Mesenchymal stem cell (in vitro differentiated cells and primary cell): ENCODE data around the gene LKAAEAR1.

Experiments
- DNase-seq: peaks from one replicate; pipeline ENCODE4 v3.0.0-alpha.2; 2013
- H2AFZ ChIP-seq: one replicate; pipeline ENCODE4 v1.6.1; 2013; ENCODE audit warnings: low read depth, mild to moderate bottlenecking, control low read depth, inconsistent platforms, low read length, moderate library complexity
- H2AK5ac ChIP-seq: 2 replicates; pipeline ENCODE4 v1.6.1; 2013; ENCODE audit warnings: low read length, moderate library complexity, mild to moderate bottlenecking, inconsistent platforms; ENCODE audit not compliant: severe bottlenecking
- H2BK120ac ChIP-seq: one replicate; pipeline ENCODE4 v1.6.1; 2013; ENCODE audit warnings: low read depth, mild to moderate bottlenecking, inconsistent platforms, low read length, moderate library complexity
- H2BK12ac ChIP-seq, 2 experiments: one replicate each; pipeline ENCODE4 v1.6.1; 2013; ENCODE audit warnings: inconsistent platforms in 2 of 2, low read length in 2 of 2, mild to moderate bottlenecking in 2 of 2, moderate library complexity in 2 of 2, control low read depth in 1 of 2
- H2BK15ac ChIP-seq: one replicate; pipeline ENCODE4 v1.6.1; 2013; ENCODE audit warnings: mild to moderate bottlenecking, low read depth, inconsistent platforms; ENCODE audit not compliant: poor library complexity, severe bottlenecking
- H2BK5ac ChIP-seq: 2 replicates; pipeline ENCODE4 v1.6.1; 2013; ENCODE audit warnings: low read depth, mild to moderate bottlenecking, low read length, control low read depth, inconsistent platforms; ENCODE audit not compliant: poor library complexity, severe bottlenecking
- H3K14ac ChIP-seq, 2 experiments: one replicate each; pipeline ENCODE4 v1.6.1; 2013; ENCODE audit warnings: inconsistent platforms in 2 of 2, low read length in 2 of 2, control low read depth in 1 of 2, mild to moderate bottlenecking in 1 of 2, moderate library complexity in 1 of 2
- H3K18ac ChIP-seq, 2 experiments: one replicate each; pipeline ENCODE4 v1.6.1; 2013; ENCODE audit warnings: inconsistent platforms in 2 of 2, low read length in 2 of 2, control low read depth in 1 of 2, low read depth in 1 of 2, mild to moderate bottlenecking in 1 of 2
- H3K23ac ChIP-seq, 2 experiments: one replicate each; pipeline ENCODE4 v1.6.1; 2013; ENCODE audit warnings: inconsistent platforms in 2 of 2, low read length in 2 of 2, mild to moderate bottlenecking in 2 of 2, moderate library complexity in 2 of 2, control low read depth in 1 of 2
- H3K27ac ChIP-seq: 2 replicates; pipeline ENCODE4 v1.5.1; 2013; ENCODE audit warnings: mild to moderate bottlenecking, moderate library complexity, low read length, control low read depth, inconsistent platforms; ENCODE audit not compliant: poor library complexity, severe bottlenecking
- H3K27me3 ChIP-seq, 2 experiments: 2 replicates each; pipeline versions ENCODE4 v1.6.1 to v1.7.0; 2013; ENCODE audit warnings: low read length in 2 of 2, mild to moderate bottlenecking in 2 of 2, moderate library complexity in 2 of 2, control low read depth in 1 of 2, inconsistent platforms in 1 of 2; ENCODE audit not compliant: control insufficient read depth in 1 of 2, insufficient read depth in 1 of 2
- H3K36me3 ChIP-seq, 2 experiments: 2 replicates each; pipeline versions ENCODE4 v1.6.1 to v1.7.0; 2013; ENCODE audit warnings: low read length in 2 of 2, control low read depth in 1 of 2, inconsistent platforms in 1 of 2, low read depth in 1 of 2, mild to moderate bottlenecking in 1 of 2; ENCODE audit not compliant: insufficient read depth in 2 of 2, control insufficient read depth in 1 of 2
- H3K4ac ChIP-seq, 2 experiments: one replicate each; pipeline ENCODE4 v1.6.1; 2013; ENCODE audit warnings: inconsistent platforms in 2 of 2, low read length in 2 of 2, mild to moderate bottlenecking in 2 of 2, moderate library complexity in 2 of 2, control low read depth in 1 of 2, low read depth in 1 of 2
- H3K4me1 ChIP-seq: 2 replicates; pipeline ENCODE4 v1.6.1; 2013; ENCODE audit warnings: low read depth, low read length, control low read depth; ENCODE audit not compliant: control insufficient read depth, insufficient read depth
- H3K4me2 ChIP-seq: 2 replicates; pipeline ENCODE4 v1.6.1; 2013; ENCODE audit warnings: low read length, mild to moderate bottlenecking, inconsistent platforms; ENCODE audit not compliant: poor library complexity, severe bottlenecking
- H3K4me3 ChIP-seq, 2 experiments: 2 replicates each; pipeline versions ENCODE4 v1.5.1 to v1.7.0; 2013; ENCODE audit warnings: low read length in 2 of 2, mild to moderate bottlenecking in 2 of 2, control low read depth in 1 of 2, low read depth in 1 of 2; ENCODE audit not compliant: insufficient read depth in 1 of 2
- H3K79me1 ChIP-seq: replicated peaks from 2 replicates; pipeline ENCODE4 v1.6.1; 2013; ENCODE audit warnings: mild to moderate bottlenecking, control low read depth, low read length, inconsistent platforms; ENCODE audit not compliant: poor library complexity, severe bottlenecking
- H3K9ac ChIP-seq: 2 replicates; pipeline ENCODE4 v1.7.0; 2013; ENCODE audit warnings: mild to moderate bottlenecking, low read length, moderate library complexity
- H3K9me3 ChIP-seq: 2 replicates; pipeline ENCODE4 v1.7.0; 2013; ENCODE audit warnings: mild to moderate bottlenecking, low read length; ENCODE audit not compliant: control insufficient read depth
- H4K8ac ChIP-seq: one replicate; pipeline ENCODE4 v1.6.1; 2013; ENCODE audit warnings: inconsistent platforms, mild to moderate bottlenecking, low read length, moderate library complexity
- H4K91ac ChIP-seq: one replicate; pipeline ENCODE4 v1.6.1; 2013; ENCODE audit warnings: mild to moderate bottlenecking, low read length, inconsistent platforms
- WGBS: methylation state at CpG from one replicate; pipeline ENCODE4 v1.1.7; 2013; ENCODE audit warnings: mixed read lengths; 5-methylcytosine and 5-hydroxymethylcytosine counted together

Gene LKAAEAR1

GRCh38 chr20:64095455-64095854 lies 11.3 kb upstream of the LKAAEAR1 start:
- H3K9me3 ChIP-seq: no peaks in the 10 kb centered on the region
- no peak overlapping the region for H2BK15ac ChIP-seq
- DNase-seq: no peak
- H4K91ac ChIP-seq: no peak overlapping the region
- H3K4me3 ChIP-seq: no peak overlapping the region
- H3K4ac ChIP-seq: no peak overlapping the region
- no peak overlapping the region for H4K8ac ChIP-seq
- H3K27ac ChIP-seq: no peak overlapping the region
- no peak overlapping the region for H3K23ac ChIP-seq
- no peak overlapping the region for H3K18ac ChIP-seq
- WGBS: 79% methylated on average over 4 of the region's 4 CpGs
- H2AK5ac ChIP-seq: no peak overlapping the region
- H3K9ac ChIP-seq: no peak overlapping the region
- peaks cover 18 to 35% of the 10 kb centered on the region in 2 experiments for H3K27me3 ChIP-seq
- H2AFZ ChIP-seq: no peak overlapping the region
- H3K14ac ChIP-seq: no peak overlapping the region
- no peak overlapping the region for H2BK5ac ChIP-seq
- no peak overlapping the region for H2BK12ac ChIP-seq
- H2BK120ac ChIP-seq: no peak overlapping the region
- no peak overlapping the region for H3K4me2 ChIP-seq
- no peaks in the 10 kb centered on the region for H3K79me1 ChIP-seq
- H3K4me1 ChIP-seq: no peaks in the 10 kb centered on the region
- peaks cover 0 to 10% of the 10 kb centered on the region in 2 experiments for H3K36me3 ChIP-seq

- Histone ChIP-seq H3K9me3 (no peaks in the 10 kb centered on the region), H3K27me3 (peaks cover 28 to 48% of the 10 kb centered on the region in 2 experiments), H3K4me2 (no peak overlapping the region), H2BK15ac (no peak overlapping the region), H2AK5ac (no peak overlapping the region), H3K27ac (no peak overlapping the region), H2AFZ (no peak overlapping the region), H3K4me3 (no peak overlapping the region), H3K9ac (no peak overlapping the region), H3K79me1 (no peaks in the 10 kb centered on the region), H3K14ac (no peak overlapping the region), H3K23ac (no peak overlapping the region), H4K8ac (no peak overlapping the region), H4K91ac (no peak overlapping the region), H3K18ac (no peak overlapping the region), H2BK5ac (no peak overlapping the region), H2BK120ac (no peak overlapping the region), H3K36me3 (no peaks in the 10 kb centered on the region), H3K4ac (no peak overlapping the region), H2BK12ac (no peak overlapping the region), H3K4me1 (no peaks in the 10 kb centered on the region)
- 45% methylated on average over 9 of the region's 9 CpGs for WGBS
- DNase-seq: no peak
Measured at GRCh38 chr20:64093013-64093503, 8.9 kb upstream of the LKAAEAR1 start.

GRCh38 chr20:64092258-64093012 lies 8.2 kb upstream of the LKAAEAR1 start:
- no peak overlapping the region for H3K4me2 ChIP-seq
- H4K8ac ChIP-seq: no peak overlapping the region
- H2BK120ac ChIP-seq: no peak overlapping the region
- no peak overlapping the region for H3K27ac ChIP-seq
- H2BK15ac ChIP-seq: no peak overlapping the region
- H2AK5ac ChIP-seq: no peak overlapping the region
- H3K18ac ChIP-seq: no peak overlapping the region
- H3K9ac ChIP-seq: no peak overlapping the region
- H3K79me1 ChIP-seq: no peaks in the 10 kb centered on the region
- 84% methylated on average over 27 of the region's 27 CpGs for WGBS
- H3K23ac ChIP-seq: no peak overlapping the region
- H3K9me3 ChIP-seq: no peaks in the 10 kb centered on the region
- H3K4me1 ChIP-seq: no peaks in the 10 kb centered on the region
- peaks cover 34 to 53% of the 10 kb centered on the region in 2 experiments for H3K27me3 ChIP-seq
- no peak overlapping the region for H2BK5ac ChIP-seq
- DNase-seq: no peak
- H4K91ac ChIP-seq: no peak overlapping the region
- no peak overlapping the region for H2BK12ac ChIP-seq
- no peak overlapping the region for H2AFZ ChIP-seq
- H3K36me3 ChIP-seq: no peaks in the 10 kb centered on the region
- H3K14ac ChIP-seq: no peak overlapping the region
- H3K4ac ChIP-seq: no peak overlapping the region
- no peak overlapping the region for H3K4me3 ChIP-seq

- H2BK120ac ChIP-seq: no peak overlapping the region
- no peaks in the 10 kb centered on the region for H3K9me3 ChIP-seq
- H3K18ac ChIP-seq: no peak overlapping the region
- H3K4me1 ChIP-seq: no peaks in the 10 kb centered on the region
- DNase-seq: no peak
- H3K36me3 ChIP-seq: no peaks in the 10 kb centered on the region
- H2BK15ac ChIP-seq: no peak overlapping the region
- peaks cover 36 to 53% of the 10 kb centered on the region in 2 experiments for H3K27me3 ChIP-seq
- H3K4ac ChIP-seq: no peak overlapping the region
- H3K23ac ChIP-seq: no peak overlapping the region
- H3K9ac ChIP-seq: no peak overlapping the region
- no peak overlapping the region for H2AK5ac ChIP-seq
- no peaks in the 10 kb centered on the region for H3K79me1 ChIP-seq
- H4K91ac ChIP-seq: no peak overlapping the region
- no peak overlapping the region for H3K4me3 ChIP-seq
- no peak overlapping the region for H2BK12ac ChIP-seq
- WGBS: 15% methylated on average over 16 of the region's 16 CpGs
- no peak overlapping the region for H3K27ac ChIP-seq
- no peak overlapping the region for H3K14ac ChIP-seq
- no peak overlapping the region for H3K4me2 ChIP-seq
- no peak overlapping the region for H2AFZ ChIP-seq
- H4K8ac ChIP-seq: no peak overlapping the region
- no peak overlapping the region for H2BK5ac ChIP-seq
Measured at GRCh38 chr20:64091770-64092169, 7.6 kb upstream of the LKAAEAR1 start.
